ENCODE results near the gene PTPA. TPM values are rescaled to one million over a fixed set of nuclear protein-coding genes. Genes with fewer than 3 reads are reported as not detected.

The PTPA gene
- total and polyA plus RNA-seq, 7 donors: 54.1 to 110 (median 97.9) TPM

DNA sequence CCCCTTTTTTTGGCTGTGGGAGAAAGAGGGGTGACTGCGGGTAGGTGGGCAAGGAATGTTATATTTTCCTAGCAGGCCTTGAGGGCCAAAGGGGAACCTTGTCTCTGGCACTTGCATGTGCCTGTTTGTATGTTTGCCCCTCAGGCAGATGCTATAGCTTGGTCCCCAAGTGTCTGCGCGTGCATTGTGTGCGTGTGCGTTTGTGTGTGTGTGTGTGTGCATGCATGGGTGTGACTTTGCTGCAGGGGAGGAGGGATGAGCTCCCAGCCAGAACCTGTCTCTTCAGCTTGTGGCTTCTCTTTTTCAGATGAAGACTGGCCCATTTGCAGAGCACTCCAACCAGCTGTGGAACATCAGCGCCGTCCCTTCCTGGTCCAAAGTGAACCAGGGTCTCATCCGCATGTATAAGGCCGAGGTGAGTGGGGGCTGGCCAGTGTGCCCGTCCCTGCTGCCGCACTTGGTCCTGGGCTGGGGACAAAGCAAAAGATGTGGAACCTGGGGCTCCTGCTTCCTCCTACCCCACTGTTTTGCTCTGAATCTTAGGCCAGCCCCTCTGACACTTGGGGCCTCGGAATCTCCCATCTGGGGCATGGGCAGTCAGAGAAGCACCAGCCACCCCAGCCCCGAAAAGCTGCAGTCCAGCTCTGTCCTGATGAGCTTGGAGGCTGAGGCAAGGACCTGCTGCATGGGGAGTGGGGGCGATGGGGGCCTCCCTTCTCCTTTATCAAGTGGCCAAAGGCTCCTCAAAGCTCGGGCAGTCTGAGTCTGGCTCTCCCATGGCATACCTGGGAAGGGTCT, 31.1 kb downstream of the PTPA start:
- H3K4me3 ChIP-seq: peak overlapping the region; percentile 67
- intact Hi-C loops (cut with DNase I): loop anchor here in 1 of 2 donors (10.0 kb wide), 1 partner anchor 642 kb away; no protein-coding TSS in a partner anchor
- ATAC-seq: no peak
- peaks cover 82% of the 10 kb centered on the region for H3K4me1 ChIP-seq
- WGBS, 3 donors: 46 to 51% (median 47%) methylated on average over 15 of the region's 15 CpGs
- H3K27ac ChIP-seq: peak overlapping the region; percentile 98
- peaks cover 0 to 33% of the 10 kb centered on the region in 2 donors for H3K36me3 ChIP-seq (ENCODE audit: insufficient read depth in 1 of 2, low read depth in 1 of 2)
- H3K27me3 ChIP-seq (ENCODE audit: insufficient read depth in 3 of 3, low read length in 2 of 3): no peaks in the 10 kb centered on the region
- no peak for DNase-seq
- no peaks in the 10 kb centered on the region for H3K9me3 ChIP-seq
- TF ChIP-seq, protein P1, sequence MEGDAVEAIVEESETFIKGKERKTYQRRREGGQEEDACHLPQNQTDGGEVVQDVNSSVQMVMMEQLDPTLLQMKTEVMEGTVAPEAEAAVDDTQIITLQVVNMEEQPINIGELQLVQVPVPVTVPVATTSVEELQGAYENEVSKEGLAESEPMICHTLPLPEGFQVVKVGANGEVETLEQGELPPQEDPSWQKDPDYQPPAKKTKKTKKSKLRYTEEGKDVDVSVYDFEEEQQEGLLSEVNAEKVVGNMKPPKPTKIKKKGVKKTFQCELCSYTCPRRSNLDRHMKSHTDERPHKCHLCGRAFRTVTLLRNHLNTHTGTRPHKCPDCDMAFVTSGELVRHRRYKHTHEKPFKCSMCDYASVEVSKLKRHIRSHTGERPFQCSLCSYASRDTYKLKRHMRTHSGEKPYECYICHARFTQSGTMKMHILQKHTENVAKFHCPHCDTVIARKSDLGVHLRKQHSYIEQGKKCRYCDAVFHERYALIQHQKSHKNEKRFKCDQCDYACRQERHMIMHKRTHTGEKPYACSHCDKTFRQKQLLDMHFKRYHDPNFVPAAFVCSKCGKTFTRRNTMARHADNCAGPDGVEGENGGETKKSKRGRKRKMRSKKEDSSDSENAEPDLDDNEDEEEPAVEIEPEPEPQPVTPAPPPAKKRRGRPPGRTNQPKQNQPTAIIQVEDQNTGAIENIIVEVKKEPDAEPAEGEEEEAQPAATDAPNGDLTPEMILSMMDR (IDR thresholded peaks at IDR 0.05): no peak

DNA sequence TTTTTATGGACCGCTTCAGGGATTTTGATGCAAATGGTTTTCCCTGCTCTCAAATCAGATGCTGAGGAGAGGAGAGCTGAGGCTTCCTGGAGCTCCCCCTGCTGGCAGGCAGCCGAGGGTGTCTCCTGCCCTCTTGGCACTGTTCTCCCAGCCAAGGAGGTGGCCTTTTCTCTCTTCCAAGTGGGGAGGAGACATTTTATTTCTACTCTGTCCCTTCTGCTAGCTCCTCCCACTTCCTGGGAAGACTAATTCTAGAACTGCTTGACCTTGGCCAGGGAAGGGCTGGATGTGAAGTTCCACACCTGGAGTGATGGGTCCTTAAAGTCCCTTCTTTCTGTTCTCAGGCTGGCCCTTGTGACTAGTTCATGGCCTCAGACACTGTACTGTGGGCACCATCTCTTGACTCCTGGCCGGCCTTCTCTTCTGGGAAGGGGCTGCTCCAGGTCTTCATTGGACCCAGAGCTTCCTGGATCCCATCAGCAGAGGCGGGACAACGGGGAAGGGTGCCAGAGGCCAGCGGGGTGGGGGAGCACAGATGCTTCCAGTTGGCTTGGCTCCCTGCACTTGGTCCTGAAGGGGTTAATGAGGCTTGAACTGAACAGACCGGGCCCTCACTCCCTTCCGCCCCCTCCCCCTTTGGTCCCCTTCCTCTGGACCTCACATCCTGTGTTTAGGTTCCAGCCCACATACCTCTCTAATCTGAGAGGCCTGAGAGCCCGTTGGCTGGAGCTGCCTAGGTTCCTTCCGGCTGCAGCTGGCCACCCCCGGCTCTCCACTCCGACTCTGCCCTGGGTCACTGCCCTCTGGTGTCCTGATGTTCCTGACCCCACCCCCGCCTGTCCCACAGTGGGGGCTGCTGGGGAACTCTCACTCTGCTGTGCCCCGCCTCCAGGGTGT, 32.1 kb downstream of the PTPA start:
- Histone ChIP-seq H3K4me3 (peak overlapping the region; percentile 67), H3K9me3 (no peaks in the 10 kb centered on the region), H3K27ac (peak overlapping the region; percentile 98), H3K36me3 (ENCODE audit: insufficient read depth in 1 of 2, low read depth in 1 of 2) (peaks cover 0 to 35% of the 10 kb centered on the region in 2 donors), H3K27me3 (ENCODE audit: insufficient read depth in 3 of 3, low read length in 2 of 3) (no peaks in the 10 kb centered on the region), H3K4me1 (peaks cover 78% of the 10 kb centered on the region)
- ATAC-seq: peak; percentile 43 to 64 (median 52)
- DNase-seq: peak; percentile 92 to 95
- intact Hi-C loops (cut with DNase I): loop anchor here in 1 of 2 donors (10.0 kb wide), 1 partner anchor 642 kb away; no protein-coding TSS in a partner anchor
- WGBS, 3 donors: 16 to 19% (median 16%) methylated on average over 12 to 14 of the region's 14 CpGs
- TF ChIP-seq, protein P1 (IDR thresholded peaks at IDR 0.05): peak; percentile 72

DNA sequence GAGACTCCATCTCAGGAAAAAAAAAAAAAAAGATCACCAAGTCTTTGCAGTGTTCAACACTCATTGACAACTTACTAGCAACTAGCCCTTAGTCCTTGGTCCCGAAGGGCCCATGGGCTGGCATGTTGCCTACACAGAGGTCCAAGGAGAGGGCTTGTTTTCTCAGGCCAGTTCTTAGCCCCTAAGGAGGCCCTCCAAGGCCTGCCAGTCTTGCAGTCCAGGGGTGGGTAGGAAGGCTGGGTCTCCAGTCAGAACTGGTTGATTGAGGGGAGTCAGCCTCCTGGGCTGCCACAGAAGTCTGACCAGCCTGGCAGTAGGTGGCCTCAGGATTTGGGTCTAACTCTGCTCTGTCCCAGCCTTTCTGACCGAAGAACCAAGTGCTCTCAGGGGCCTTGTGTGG, 34.1 kb downstream of the PTPA start:
- H3K36me3 ChIP-seq (ENCODE audit: insufficient read depth in 1 of 2, low read depth in 1 of 2): peaks cover 0 to 43% of the 10 kb centered on the region in 2 donors
- H3K9me3 ChIP-seq: no peaks in the 10 kb centered on the region
- H3K27ac ChIP-seq: peak overlapping the region; percentile 98
- TF ChIP-seq, protein P1 (IDR thresholded peaks at IDR 0.05): no peak
- no peaks in the 10 kb centered on the region for H3K27me3 ChIP-seq (ENCODE audit: insufficient read depth in 3 of 3, low read length in 2 of 3)
- peaks cover 66% of the 10 kb centered on the region for H3K4me1 ChIP-seq
- WGBS, 3 donors: 21 to 54% (median 36%) methylated on average over 2 of the region's 2 CpGs
- intact Hi-C loops (cut with DNase I): loop anchor here in 1 of 2 donors (10.0 kb wide), 1 partner anchor 639 kb away; no protein-coding TSS in a partner anchor
- ATAC-seq (no peak), DNase-seq (no peak)
- peak overlapping the region; percentile 25 for H3K4me3 ChIP-seq

DNA sequence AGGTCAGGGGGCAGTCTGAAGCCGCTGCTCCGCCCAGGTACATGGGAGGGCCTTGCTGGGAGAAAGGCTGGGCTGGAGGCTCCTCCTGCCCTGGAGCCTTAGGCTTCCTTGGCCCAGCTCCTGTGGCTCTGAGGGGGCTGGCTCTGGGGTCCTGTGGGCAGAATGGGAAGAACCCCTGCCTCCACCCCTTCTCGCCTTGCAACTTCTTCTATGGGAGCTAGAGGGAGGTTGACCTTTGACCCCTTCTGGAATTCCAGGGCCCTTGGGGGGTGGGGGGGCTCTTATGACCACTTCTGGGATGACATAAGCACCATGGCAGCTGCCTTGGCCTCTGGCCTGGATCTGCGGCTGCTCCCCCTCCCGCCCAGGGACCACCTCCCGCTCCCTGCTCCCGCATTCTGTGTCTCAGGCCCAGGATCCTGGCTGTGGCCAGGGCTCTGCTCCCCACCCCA, 34.7 kb downstream of the PTPA start:
- Histone ChIP-seq H3K4me3 (peak overlapping the region; percentile 25), H3K9me3 (no peaks in the 10 kb centered on the region), H3K27ac (peak overlapping the region; percentile 98), H3K4me1 (peaks cover 65% of the 10 kb centered on the region), H3K27me3 (ENCODE audit: insufficient read depth in 3 of 3, low read length in 2 of 3) (no peaks in the 10 kb centered on the region), H3K36me3 (ENCODE audit: insufficient read depth in 1 of 2, low read depth in 1 of 2) (peaks cover 0 to 47% of the 10 kb centered on the region in 2 donors)
- intact Hi-C loops (cut with DNase I): loop anchor here in 1 of 2 donors (10.0 kb wide), 1 partner anchor 639 kb away; no protein-coding TSS in a partner anchor
- 40 to 46% (median 43%) methylated on average over 6 to 7 of the region's 7 CpGs for WGBS, 3 donors
- ATAC-seq (no peak), DNase-seq (peak; percentile 53 to 80)
- TF ChIP-seq, protein P1 (IDR thresholded peaks at IDR 0.05): no peak

Data from psoas muscle (tissue), 8 donors.